Natural killer cell (primary cell): ENCODE data around the gene DUSP7. TPM values are rescaled to one million over a fixed set of nuclear protein-coding genes. Genes with fewer than 3 reads are reported as not detected.

ENCODE experiments used
- ATAC-seq, 3 donors: fragments of 150-1000 bp in 2 of 3; fragments of 200-7000 bp in 1 of 3; cut with Tn5 transposase; 1 replicate in 1 of 3; 2 replicates in 2 of 3; pipeline ENCODE4 v1.10.0; 2021; ENCODE audit warnings: mild to moderate bottlenecking in 2 of 3, moderate library complexity in 2 of 3
- DNase-seq, 2 donors: peaks; one replicate each; pipeline versions ENCODE4 v3.0.0 to v3.0.0-alpha.2; 2013 to 2021; ENCODE audit warnings: mixed read lengths in 1 of 2
- H3K27ac ChIP-seq: one replicate; pipeline ENCODE4 v1.5.1; 2013; ENCODE audit warnings: mild to moderate bottlenecking, low read length
- H3K27me3 ChIP-seq: one replicate; pipeline ENCODE4 v1.6.1; 2013; ENCODE audit warnings: low read length; ENCODE audit not compliant: control insufficient read depth, insufficient read depth
- H3K36me3 ChIP-seq: one replicate; pipeline ENCODE4 v1.6.1; 2013; ENCODE audit warnings: low read length; ENCODE audit not compliant: control insufficient read depth, insufficient read depth
- H3K4me1 ChIP-seq: one replicate; pipeline ENCODE4 v1.6.1; 2013; ENCODE audit warnings: low read length; ENCODE audit not compliant: control insufficient read depth, insufficient read depth
- H3K4me3 ChIP-seq: one replicate; pipeline ENCODE4 v1.5.1; 2013; ENCODE audit warnings: low read length
- H3K9me3 ChIP-seq: one replicate; pipeline ENCODE4 v1.6.1; 2013; ENCODE audit warnings: low read length; ENCODE audit not compliant: control insufficient read depth, insufficient read depth
- H3K27ac Mint-ChIP-seq, 2 donors: one replicate each; pipeline ENCODE4 v1.8.0; 2022; ENCODE audit warnings: mild to moderate bottlenecking in 2 of 2, mixed read lengths in 2 of 2, moderate library complexity in 1 of 2
- H3K27me3 Mint-ChIP-seq, 2 donors: one replicate each; pipeline ENCODE4 v1.8.0; 2022; ENCODE audit warnings: low read depth in 2 of 2, mixed read lengths in 2 of 2
- H3K36me3 Mint-ChIP-seq: one replicate; pipeline ENCODE4 v1.8.0; 2022; ENCODE audit warnings: mixed read lengths
- H3K4me1 Mint-ChIP-seq, 2 donors: one replicate each; pipeline ENCODE4 v1.8.0; 2022; ENCODE audit warnings: mixed read lengths in 2 of 2
- H3K4me3 Mint-ChIP-seq: one replicate; pipeline ENCODE4 v1.8.0; 2022; ENCODE audit warnings: mild to moderate bottlenecking, moderate library complexity, mixed read lengths
- H3K9me3 Mint-ChIP-seq, 2 donors: one replicate each; pipeline ENCODE4 v1.8.0; 2022; ENCODE audit warnings: mixed read lengths in 2 of 2
- CTCF ChIP-seq: fragments of 200-600 bp; IDR thresholded peaks from one replicate; pipeline ENCODE4 v1.8.0; 2022; ENCODE audit warnings: antibody characterized with exemption
- WGBS: methylation state at CpG from one replicate; pipeline ENCODE4 v1.1.7; 2013; ENCODE audit warnings: missing lambda C conversion rate; ENCODE audit not compliant: insufficient coverage; 5-methylcytosine and 5-hydroxymethylcytosine counted together
- intact Hi-C: fragments of 100-400 bp; cut with micrococcal nuclease; formaldehyde crosslinking; loops from one replicate; pipeline ENCODE4 v1.14.2; 2022
- total RNA-seq, 4 donors: library from RNA; stranded (reverse); fragments of 120-200 nt in 1 of 4; gene quantifications; one replicate each; pipeline versions ENCODE4 v1.2.3 to v1.2.4, GENCODE V29; 2013 to 2022

The DUSP7 gene
- total RNA-seq, 3 donors from 2014 or later (not counting 1 experiment from before 2014, with no cell fraction given) = 8.7 to 17.4 (median 11.6) TPM

- intact Hi-C loops = loop anchor here (5.0 kb wide), 2 partner anchors 47 to 332 kb away; no protein-coding TSS in a partner anchor
- no peak overlapping the region for H3K4me3 Mint-ChIP-seq
- no peaks in the 10 kb centered on the region for H3K9me3 Mint-ChIP-seq
- Histone ChIP-seq H3K4me3 (no peak overlapping the region), H3K9me3 (no peaks in the 10 kb centered on the region), H3K27me3 (no peaks in the 10 kb centered on the region), H3K27ac (no peak overlapping the region), H3K36me3 (no peaks in the 10 kb centered on the region), H3K4me1 (peaks cover 17% of the 10 kb centered on the region)
- no peaks in the 10 kb centered on the region for H3K27me3 Mint-ChIP-seq
- DNase-seq (no peak), ATAC-seq (no peak)
- H3K36me3 Mint-ChIP-seq = no peaks in the 10 kb centered on the region
- H3K4me1 Mint-ChIP-seq = peaks cover 0 to 8% of the 10 kb centered on the region in 2 donors
- no peak for TF ChIP-seq CTCF
- no peak overlapping the region for H3K27ac Mint-ChIP-seq
- 93% methylated on average over 4 of the region's 4 CpGs for WGBS
These were observed 51.4 kb downstream of the DUSP7 start for GRCh38 chr3:52004906-52005395.

- intact Hi-C loops = loop anchor here (5.0 kb wide), 2 partner anchors 48 to 333 kb away; no protein-coding TSS in a partner anchor
- no peaks in the 10 kb centered on the region for H3K36me3 Mint-ChIP-seq
- peaks cover 17% of the 10 kb centered on the region for H3K4me1 ChIP-seq
- no peak for TF ChIP-seq CTCF
- H3K4me1 Mint-ChIP-seq = peaks cover 0 to 8% of the 10 kb centered on the region in 2 donors
- H3K4me3 Mint-ChIP-seq = no peak overlapping the region
- 79% methylated on average over 16 of the region's 16 CpGs for WGBS
- no peaks in the 10 kb centered on the region for H3K27me3 ChIP-seq
- no peak overlapping the region for H3K27ac Mint-ChIP-seq
- no peak overlapping the region for H3K27ac ChIP-seq
- no peaks in the 10 kb centered on the region for H3K36me3 ChIP-seq
- no peak for ATAC-seq
- peak in 1 of 2 donors; percentile 29 for DNase-seq
- no peak overlapping the region for H3K4me3 ChIP-seq
- H3K9me3 Mint-ChIP-seq = no peaks in the 10 kb centered on the region
- H3K27me3 Mint-ChIP-seq = no peaks in the 10 kb centered on the region
- no peaks in the 10 kb centered on the region for H3K9me3 ChIP-seq
These were observed 52.1 kb downstream of the DUSP7 start for GRCh38 chr3:52004163-52004787.

- no peaks in the 10 kb centered on the region for H3K9me3 Mint-ChIP-seq
- no peak overlapping the region for H3K4me3 ChIP-seq
- WGBS = 87% methylated on average over 5 of the region's 6 CpGs
- H3K27me3 Mint-ChIP-seq = peaks cover 0 to 4% of the 10 kb centered on the region in 2 donors
- H3K27me3 ChIP-seq = no peaks in the 10 kb centered on the region
- peaks cover 0 to 8% of the 10 kb centered on the region in 2 donors for H3K4me1 Mint-ChIP-seq
- DNase-seq (no peak), ATAC-seq (no peak)
- no peaks in the 10 kb centered on the region for H3K36me3 Mint-ChIP-seq
- H3K4me1 ChIP-seq = peaks cover 17% of the 10 kb centered on the region
- H3K36me3 ChIP-seq = no peaks in the 10 kb centered on the region
- H3K4me3 Mint-ChIP-seq = no peak overlapping the region
- no peak for TF ChIP-seq CTCF
- intact Hi-C loops = loop anchor here (5.0 kb wide), 2 partner anchors 50 to 335 kb away; no protein-coding TSS in a partner anchor
- H3K27ac ChIP-seq = no peak overlapping the region
- H3K9me3 ChIP-seq = no peaks in the 10 kb centered on the region
- H3K27ac Mint-ChIP-seq = no peak overlapping the region
These were observed 53.6 kb downstream of the DUSP7 start for GRCh38 chr3:52002748-52003147.
